ENCODE data around the gene RBM12.
"Not testable (repeated sequence)": the region's sequence is repeated elsewhere in the genome, so short reads cannot be mapped to it uniquely, and the experiment has no call there.

Gene RBM12, protein sequence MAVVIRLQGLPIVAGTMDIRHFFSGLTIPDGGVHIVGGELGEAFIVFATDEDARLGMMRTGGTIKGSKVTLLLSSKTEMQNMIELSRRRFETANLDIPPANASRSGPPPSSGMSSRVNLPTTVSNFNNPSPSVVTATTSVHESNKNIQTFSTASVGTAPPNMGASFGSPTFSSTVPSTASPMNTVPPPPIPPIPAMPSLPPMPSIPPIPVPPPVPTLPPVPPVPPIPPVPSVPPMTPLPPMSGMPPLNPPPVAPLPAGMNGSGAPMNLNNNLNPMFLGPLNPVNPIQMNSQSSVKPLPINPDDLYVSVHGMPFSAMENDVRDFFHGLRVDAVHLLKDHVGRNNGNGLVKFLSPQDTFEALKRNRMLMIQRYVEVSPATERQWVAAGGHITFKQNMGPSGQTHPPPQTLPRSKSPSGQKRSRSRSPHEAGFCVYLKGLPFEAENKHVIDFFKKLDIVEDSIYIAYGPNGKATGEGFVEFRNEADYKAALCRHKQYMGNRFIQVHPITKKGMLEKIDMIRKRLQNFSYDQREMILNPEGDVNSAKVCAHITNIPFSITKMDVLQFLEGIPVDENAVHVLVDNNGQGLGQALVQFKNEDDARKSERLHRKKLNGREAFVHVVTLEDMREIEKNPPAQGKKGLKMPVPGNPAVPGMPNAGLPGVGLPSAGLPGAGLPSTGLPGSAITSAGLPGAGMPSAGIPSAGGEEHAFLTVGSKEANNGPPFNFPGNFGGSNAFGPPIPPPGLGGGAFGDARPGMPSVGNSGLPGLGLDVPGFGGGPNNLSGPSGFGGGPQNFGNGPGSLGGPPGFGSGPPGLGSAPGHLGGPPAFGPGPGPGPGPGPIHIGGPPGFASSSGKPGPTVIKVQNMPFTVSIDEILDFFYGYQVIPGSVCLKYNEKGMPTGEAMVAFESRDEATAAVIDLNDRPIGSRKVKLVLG

DNA sequence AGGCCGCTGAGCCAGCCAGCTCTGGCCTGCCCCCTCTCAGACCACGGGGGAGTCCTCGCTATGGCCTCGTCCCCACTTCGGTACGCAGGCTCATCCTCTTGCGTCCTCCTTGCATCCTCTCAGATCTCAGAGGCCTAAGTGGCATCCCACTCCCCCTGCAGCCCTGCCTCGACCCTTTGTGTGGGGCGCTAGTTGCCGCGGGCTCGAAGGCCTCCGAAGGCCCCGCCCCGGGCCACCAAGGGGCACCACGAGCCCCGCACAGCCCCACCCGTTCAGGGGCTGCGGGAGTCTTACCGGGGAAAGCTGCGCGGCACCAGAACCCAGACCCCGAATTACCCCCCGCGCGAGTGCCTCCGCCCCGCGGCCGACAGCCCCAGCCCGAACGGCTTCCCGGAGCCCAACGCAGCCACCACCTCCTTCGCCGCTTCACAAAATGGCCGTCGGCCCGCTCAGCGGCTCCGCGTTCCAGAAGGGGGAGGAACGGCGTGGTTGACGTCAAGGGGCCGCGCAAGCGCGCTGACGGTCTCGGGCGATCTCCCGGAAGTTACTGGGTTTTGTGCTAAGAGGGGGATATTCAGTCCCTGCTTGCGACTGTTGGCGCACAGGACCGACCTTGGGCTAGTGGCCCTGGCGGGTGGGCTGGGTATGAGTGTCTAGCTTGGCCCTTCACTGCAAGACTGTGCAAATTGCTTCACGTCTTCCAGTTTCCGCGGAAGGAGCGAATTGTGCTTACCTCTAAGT, at the start of gene RBM12, which contains the start of gene CPNE1:
Gene RBM12, minus strand, starts transcription at position 435 of the 741 bp plus-strand sequence. CDS start 9,578 bp downstream, outside the sequence.
Gene CPNE1, minus strand, starts transcription at position 435 of the 741 bp plus-strand sequence. CDS start 31,977 bp downstream, outside the sequence.
- peak; percentile 92 for DNase-seq

DNA sequence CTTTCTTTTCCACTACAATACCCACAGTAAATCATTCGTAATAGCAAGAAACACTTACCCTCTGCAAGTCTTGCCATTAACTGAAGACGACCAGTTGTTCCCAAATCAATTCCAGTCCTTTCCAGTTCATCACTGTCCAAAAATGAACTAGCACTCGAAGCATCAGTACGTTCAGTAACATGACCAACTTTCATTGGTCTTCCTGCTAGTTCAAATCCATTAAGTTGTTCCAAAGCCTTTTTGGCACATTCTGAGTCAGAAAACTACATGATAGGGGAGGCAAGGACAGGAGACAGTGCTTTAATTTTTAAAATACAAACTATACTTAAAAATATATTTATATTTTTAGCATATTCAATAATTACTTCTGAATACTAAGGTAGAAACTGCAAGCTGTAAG, 49.4 kb upstream of the RBM12 start:
- DNase-seq = no peak

DNA sequence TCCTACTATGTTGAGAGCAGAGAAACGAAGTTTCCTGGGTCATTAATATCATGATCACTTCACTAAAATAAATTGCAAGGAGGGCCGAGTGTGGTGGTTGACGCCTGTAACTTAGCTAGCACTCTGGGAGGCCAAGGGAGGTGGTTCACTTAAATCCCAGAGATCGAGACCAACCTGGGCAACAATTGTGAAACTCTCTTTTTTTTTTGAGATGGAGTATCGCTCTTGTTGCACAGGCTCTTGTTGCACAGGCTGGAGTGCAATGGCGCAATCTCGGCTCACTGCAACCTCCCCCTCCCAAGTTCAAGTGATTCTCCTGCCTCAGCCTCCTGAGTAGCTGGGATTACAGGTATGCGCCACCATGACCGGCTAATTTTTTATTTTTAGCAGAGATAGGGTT, 48.4 kb upstream of the RBM12 start:
- DNase-seq = not testable (repeated sequence)

DNA sequence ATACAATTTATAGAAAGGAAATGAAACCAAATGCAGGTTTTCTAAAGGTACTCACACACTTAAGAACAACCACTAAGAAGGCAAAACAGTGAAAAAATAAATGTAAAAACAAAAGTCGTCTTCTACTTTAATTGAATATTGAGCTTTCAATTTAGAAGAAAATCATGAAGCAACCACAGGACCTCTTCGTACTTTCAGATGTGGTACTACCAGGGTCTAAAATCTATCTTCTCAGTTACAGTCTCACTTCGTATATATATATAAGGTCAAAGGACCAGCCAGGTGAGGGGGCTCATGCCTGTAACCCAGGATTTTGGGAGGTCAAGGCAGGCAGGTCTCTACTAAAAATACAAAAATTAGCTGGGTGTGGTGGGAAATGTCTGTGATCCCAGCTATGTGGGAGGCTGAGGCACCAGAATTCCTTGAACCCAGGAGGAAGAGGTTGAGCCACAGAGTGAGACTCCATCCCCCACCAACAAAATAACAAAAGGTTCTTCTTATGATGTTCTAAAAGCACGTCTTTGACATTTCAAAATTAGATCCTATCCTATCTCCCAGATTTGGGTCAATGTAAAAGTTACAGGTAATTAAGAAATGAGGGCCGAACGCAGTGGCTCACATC, 47.0 kb upstream of the RBM12 start:
- no peak for DNase-seq

DNA sequence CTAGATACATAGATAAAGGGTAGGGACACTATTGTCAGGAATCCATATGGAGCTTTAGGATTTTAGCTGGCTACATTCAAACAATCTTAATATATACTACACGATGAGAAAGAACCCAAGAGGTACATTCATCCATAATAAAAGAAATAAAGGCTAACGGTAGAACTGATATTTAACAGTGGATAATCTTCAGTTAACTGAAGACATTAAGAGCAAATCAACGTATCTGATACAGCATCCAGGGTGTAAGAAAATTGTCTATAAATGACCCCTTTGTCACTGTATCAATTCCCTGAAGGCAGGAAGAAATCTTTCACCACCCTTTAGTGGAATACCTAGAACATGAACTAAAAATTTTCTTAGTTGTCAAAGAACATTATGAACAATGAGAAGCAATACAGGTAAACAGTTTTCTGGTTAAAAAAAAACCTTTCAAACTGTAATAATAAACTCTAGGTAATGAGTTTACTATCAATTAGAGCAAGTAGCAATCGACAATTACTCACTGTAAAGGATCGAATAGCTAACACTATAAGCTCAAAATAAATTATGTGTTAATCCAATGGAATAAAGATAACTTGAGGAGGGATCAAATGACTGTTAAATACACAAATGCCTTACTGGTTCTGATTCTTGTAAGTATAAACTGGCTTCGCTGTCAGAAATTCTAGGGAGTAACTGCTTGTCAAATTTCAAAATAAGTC, 46.3 kb upstream of the RBM12 start:
- DNase-seq = no peak

DNA sequence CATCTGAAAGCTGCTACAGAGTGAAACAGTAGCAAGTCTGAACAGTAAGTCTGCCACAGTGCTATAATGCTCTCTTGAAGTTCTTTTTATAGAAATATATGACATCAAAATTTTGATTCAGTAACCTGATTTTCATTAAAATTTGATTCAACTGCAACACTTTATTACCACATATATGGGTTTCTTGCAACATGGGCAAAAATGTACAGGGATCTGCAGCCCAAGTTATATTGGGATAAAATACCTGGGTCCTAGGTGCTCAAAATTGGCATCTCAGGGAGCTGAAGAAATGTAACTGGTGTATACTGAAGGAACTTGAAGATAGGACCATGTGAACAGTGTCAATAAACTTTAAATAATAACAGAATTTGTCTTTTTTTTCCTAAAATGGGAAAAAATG, 45.3 kb upstream of the RBM12 start:
- DNase-seq = no peak

DNA sequence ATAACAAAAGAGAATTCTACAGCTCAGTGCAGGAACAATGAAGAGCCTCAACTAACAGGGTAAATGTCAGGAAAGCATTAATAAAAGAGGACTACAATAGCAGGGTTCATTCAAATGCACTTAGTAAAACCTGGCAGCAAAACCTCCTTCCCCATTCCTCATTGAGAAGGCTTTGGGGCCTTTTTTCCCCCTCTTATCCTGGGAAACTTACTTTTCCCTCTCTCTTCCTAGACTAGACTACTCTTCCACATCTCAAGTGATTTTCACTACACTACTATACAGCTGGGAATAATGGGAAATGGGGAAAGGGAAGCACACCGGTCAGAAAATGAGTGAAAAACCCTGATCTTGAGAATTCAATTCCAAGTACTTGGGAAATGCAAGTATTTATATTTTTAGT, 44.6 kb upstream of the RBM12 start:
- no peak for DNase-seq

DNA sequence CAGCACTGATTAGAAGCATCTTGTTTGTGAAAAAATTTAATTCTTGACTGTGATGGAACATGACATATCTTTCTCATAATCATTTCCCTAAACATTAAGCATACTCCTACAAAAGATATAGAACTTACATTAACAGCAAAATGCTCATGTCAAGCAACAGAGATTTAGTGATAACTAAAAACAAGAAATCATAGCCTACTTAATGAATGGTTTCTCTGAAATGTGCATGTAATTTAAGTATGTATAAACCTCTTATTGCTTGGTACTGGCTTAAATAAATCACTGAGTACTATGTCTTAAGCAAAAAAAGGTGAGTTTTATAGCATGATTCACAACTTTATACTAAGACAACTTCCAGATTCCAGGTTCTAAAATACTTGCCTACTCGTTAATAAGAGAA, 43.8 kb upstream of the RBM12 start:
- DNase-seq = no peak

DNA sequence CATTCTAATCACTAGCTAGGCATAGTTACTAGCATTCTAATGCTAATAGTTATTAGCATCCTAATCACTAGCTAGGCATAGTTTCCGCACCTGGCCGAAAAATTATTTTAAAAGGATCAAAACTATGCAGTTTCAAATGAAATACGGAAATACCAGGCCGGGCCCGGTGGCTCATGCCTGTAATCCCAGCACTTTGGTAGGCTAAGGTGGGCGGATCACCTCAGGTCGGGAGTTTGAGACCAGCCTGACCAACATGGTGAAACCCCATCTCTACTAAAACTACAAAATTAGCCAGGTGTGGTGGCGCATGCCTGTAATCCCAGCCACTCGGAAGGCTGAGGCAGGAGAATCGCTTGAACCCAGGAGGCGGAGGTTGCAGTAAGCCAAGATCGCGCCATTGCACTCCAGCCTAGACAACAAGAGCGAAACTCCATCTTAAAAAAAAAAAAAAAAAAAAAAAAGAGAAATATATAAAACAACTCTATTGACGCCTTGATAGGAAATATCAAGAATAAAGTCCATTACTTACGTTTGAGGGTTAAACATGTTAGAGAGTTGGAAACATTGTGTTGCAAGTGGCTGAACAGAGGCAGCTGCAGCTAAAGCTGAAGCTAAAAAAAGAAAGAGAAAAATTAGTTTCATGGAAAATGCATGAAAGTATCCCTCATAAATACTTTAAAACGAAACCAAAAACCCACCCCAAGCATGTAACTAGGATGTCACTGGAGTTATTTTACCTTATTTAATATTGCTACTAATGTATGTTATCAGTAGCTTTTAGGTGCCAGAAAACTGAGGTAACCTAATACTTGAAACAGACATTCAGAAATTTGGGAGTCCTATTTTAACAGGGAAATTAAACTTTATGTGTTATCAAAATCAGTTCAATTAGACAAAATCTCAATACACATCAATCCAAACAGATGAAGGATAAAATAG, 42.2 kb upstream of the RBM12 start:
- not testable (repeated sequence) for DNase-seq

DNA sequence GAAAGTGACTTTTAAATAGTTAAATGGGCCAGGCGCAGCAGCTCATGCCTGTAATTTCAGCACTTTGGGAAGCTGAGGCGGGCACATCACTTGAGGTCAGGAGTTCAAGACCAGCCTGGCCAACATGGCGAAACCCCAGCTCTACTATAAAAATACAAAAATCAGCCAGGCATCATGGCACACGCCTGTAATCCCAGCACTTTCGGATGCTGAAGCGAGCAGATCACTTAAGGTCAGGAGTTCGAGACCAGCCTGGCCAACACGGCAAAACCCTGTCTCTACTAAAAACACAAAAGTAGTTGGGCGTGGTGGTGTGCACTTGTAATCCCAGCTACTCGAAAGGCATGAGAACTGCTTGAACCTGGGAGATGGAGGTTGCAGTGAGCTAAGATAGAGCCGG, 41.2 kb upstream of the RBM12 start:
- DNase-seq = not testable (repeated sequence)

DNA sequence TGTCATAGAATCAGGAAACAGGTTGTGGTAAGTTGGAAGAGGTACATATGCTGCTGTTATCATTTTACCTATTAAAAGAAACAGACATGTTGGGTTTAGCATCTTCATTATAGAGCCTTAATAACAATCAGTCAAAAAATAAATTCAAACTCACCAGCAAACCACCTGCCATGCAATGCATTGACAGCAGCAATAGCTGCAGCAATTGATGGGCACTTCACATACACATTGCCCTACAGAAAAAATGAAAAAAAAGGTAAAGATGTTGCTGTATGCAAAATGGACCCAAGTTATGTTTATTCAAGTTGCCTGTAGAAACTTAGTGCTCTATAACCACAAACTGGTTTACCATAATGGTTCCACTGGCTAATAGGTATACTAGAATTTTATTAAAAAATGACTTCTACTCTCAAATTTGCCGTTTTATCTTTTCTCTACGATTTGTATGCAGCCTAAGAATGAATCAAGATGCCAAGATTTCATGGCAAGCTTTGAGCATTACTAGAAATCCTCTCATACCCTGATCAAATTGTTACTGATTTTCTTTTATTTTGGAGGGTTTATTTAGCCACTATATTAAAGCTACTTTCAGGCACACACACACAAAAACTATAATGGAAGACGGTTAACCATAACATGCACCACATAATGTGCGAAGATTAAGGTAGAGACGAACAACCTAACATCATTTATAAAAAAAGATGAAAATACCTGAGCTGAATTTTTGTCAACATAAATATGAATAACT, 40.0 kb upstream of the RBM12 start:
- DNase-seq = no peak

DNA sequence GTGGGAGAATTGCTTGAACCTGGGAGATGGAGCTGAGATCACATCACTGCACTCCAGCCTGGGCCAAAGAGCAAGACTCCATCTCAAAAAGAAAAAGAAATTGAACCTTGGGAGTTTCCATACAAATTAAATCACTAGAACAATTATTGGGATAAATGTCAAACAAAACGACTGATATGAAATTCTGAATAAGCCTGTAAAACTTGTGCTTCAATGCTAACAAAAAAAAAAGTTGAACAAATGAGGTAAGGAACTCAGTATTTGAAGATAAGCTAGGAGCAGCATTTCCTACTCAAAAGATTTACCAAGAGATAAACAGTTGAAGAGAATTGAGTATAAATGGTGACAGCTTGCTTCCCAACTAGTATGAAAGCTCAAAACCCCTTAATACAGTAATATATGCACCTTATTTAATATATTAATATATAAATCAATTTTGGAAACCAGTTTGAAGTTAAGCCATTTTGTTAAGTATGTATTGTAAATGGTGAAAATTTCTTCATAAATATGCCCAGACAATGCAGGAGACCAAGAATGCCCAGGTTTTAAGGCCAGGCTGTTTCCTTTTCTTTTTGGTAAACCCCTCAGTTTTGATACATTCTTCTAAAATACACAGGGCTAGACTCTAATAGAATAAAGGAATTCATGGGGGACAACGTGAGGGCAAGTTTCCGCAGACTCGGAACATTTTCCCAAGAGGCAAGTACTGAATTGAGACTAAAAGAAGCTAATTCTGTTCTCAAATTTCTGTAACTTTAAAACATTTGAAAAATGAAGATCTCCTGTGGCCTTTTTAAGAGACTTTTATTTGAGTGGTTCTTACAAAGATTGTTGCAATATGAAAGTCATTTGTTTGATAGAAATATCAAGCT, 38.4 kb upstream of the RBM12 start:
- DNase-seq = no peak

DNA sequence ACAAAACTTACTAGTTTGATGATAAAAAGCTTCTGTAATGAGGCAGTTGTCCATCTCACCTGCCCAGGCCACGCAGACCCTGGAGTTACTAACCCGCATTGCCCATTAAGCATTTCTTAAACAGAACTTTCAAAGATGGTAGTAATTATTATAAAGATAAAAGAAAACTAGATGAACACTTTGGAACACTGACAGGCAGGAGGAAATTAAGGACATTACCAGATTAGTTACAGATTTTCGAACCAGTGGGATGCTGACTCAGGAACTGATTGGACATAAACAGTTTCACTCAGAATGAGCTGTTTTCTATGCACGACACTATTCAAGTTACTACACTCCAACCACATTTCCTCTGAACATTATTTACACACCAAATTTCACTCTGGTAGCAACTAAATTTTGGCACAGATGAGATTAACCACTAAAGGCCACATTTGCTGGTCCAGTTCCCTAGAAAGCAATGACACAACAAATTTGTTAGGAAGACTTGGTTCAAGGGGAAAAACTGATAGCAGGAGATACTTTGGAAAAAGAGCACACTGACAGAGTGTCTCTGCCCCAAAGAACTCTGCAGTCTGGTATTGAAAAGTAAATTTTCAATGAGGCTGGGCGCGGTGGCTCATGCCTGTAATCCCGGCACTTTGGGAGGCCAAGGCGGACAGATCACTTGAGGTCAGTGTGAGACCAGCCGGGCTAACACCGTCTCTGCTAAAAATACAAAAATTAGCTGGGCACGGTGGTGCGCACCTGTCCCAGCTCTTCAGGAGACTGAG, 37.5 kb upstream of the RBM12 start:
- peak; percentile 34 for DNase-seq

DNA sequence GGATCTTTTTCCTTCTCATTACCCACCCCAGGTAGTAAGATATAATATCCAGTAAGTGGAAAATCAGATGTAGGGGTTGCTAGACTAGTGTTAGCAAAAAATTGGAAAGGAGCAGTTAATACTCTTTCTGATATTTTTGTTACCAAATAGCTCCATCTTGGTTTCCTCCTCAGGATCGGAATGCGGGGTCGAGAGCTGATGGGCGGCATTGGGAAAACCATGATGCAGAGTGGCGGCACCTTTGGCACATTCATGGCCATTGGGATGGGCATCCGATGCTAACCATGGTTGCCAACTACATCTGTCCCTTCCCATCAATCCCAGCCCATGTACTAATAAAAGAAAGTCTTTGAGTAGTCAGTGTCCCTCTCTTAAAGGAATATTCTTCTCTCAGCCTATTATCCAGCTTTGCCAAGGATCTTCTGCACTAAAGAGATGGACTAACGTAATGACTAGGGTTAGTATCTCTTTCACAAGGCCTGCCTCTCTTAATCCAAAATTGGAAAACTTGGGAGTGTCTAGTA, 36.0 kb upstream of the RBM12 start:
- no peak for DNase-seq

DNA sequence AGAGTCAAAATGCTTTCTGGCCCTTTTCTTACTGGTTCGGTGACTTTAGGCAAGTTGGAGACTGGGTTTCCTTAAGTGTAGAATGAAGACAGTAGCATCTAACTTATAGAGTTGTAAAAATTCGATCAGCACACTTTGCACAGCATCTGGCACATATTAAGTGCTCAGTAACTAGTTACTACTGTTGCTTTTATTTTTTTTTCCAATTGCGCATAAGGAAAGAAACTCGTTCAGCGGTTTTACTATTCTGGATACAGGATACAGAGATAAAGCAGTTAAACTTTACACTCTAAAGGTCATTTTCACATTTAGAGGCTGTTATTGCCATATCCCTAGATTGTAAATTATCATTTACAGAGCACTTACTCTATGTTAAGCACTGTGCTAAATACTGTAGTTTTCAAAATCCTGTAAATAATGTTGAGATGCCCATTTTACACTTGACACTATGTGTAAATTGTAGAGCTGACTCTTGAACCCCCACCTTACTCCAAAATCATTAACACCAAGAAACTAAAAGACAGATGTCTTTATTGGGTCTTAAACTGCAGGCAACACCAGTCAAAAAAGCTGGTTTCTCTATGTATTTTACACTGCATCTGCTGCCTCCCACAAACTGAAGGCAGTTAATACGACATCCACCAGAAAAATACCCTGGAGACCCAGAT, 35.4 kb upstream of the RBM12 start:
- no peak for DNase-seq

DNA sequence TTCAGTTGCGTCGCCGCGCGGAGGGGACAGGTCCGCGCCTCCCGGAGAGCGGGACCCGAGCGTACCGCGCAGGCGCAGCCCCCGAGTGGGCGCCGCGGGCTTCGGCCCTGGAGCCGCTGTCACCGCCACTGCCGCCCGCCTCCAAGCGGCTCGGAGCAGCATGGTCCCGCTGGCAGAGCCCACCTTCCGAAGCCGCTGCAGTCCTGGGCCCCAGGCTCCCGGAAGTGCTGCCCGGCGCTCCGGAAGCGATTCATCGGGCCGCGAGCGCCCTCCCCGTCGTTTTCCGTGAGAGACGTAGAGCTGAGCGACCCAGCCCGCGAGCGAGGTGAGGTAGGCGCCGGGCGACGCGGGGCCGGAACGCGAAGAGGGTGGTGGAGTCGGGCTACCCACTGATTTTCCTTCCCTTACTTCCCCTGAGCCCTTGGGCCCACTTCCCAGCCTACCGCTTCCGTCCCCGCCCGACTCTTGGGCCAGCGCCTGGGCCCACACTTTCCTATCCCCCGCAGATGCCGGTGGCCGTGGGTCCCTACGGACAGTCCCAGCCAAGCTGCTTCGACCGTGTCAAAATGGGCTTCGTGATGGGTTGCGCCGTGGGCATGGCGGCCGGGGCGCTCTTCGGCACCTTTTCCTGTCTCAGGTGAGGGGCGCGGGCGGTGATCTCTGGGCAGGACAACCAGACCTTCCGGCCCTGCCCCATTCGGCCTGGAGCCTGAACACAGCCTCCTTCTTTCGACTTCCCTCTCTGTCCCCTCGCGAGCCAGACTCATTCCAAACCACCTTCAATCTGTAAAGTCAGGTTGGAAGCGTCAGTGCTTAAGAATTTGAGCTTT, 34.6 kb upstream of the RBM12 start, which contains the start of the genes NFS1 and ROMO1:
Gene NFS1, minus strand, starts transcription at position 226 of the 830 bp plus-strand sequence. Its CDS starts 64 bp downstream, at position 162.
Gene ROMO1, plus strand, starts transcription at position 279 of the 830 bp plus-strand sequence. Its CDS starts 228 bp downstream, at position 507.
- DNase-seq = peak; percentile 86
